Activated CD4-positive, alpha-beta T cell treated with anti-CD3 and anti-CD28 coated beads for 24 hours (primary cell): ENCODE results near the gene PPM1H.
"Not testable (repeated sequence)": the region's sequence is repeated elsewhere in the genome, so short reads cannot be mapped to it uniquely, and the experiment has no call there.

Experiments
- DNase-seq, 2 donors: peaks; one replicate each; pipeline ENCODE4 v3.0.0-alpha.2; 2020; ENCODE audit warnings: low read depth in 2 of 2

Gene PPM1H

GRCh38 chr12:62909340-62909739 is 25.6 kb downstream of the PPM1H start:
- DNase-seq: no peak

GRCh38 chr12:62908674-62909073 is 26.3 kb downstream of the PPM1H start:
- no peak for DNase-seq

GRCh38 chr12:62907561-62907960 is 27.4 kb downstream of the PPM1H start:
- DNase-seq: no peak

GRCh38 chr12:62907078-62907477 is 27.9 kb downstream of the PPM1H start:
- DNase-seq: no peak

GRCh38 chr12:62903151-62903550 is 31.8 kb downstream of the PPM1H start:
- DNase-seq: no peak

- DNase-seq: no peak
These were observed 34.2 kb downstream of the PPM1H start for GRCh38 chr12:62900686-62901272.

GRCh38 chr12:62899568-62900390 is 35.2 kb downstream of the PPM1H start:
- DNase-seq: no peak

GRCh38 chr12:62898526-62898925 is 36.4 kb downstream of the PPM1H start:
- no peak for DNase-seq

- no peak for DNase-seq
These were observed 39.5 kb downstream of the PPM1H start for GRCh38 chr12:62895351-62895877.

- DNase-seq: no peak
These were observed 41.7 kb downstream of the PPM1H start for GRCh38 chr12:62893276-62893675.

- DNase-seq: no peak
These were observed 43.0 kb downstream of the PPM1H start for GRCh38 chr12:62891805-62892549.

- DNase-seq: no peak
These were observed 46.4 kb downstream of the PPM1H start for GRCh38 chr12:62888454-62889110.

- DNase-seq: no peak
These were observed 48.2 kb downstream of the PPM1H start for GRCh38 chr12:62886796-62887195.

GRCh38 chr12:62885242-62885641 is 49.7 kb downstream of the PPM1H start:
- DNase-seq: no peak

GRCh38 chr12:62884832-62885231 is 50.1 kb downstream of the PPM1H start:
- DNase-seq: not testable (repeated sequence)

- DNase-seq: no peak
These were observed 52.3 kb downstream of the PPM1H start for GRCh38 chr12:62882696-62883095.

GRCh38 chr12:62882140-62882539 is 52.8 kb downstream of the PPM1H start:
- DNase-seq: no peak

GRCh38 chr12:62879691-62880090 is 55.3 kb downstream of the PPM1H start:
- DNase-seq: no peak

GRCh38 chr12:62879228-62879627 is 55.7 kb downstream of the PPM1H start:
- not testable (repeated sequence) for DNase-seq

GRCh38 chr12:62878211-62878610 is 56.7 kb downstream of the PPM1H start:
- no peak for DNase-seq

GRCh38 chr12:62876938-62877548 is 57.9 kb downstream of the PPM1H start:
- DNase-seq: no peak
